HG02938 (cell line): ENCODE measurements around the gene TMEM170B.

Experiments
- ATAC-seq: cut with Tn5 transposase; IDR thresholded peaks from one replicate; pipeline ENCODE4 v1.9.1; 2021; ENCODE audit warnings: mild to moderate bottlenecking, moderate library complexity; ENCODE audit not compliant: unreplicated experiment

Gene TMEM170B

GRCh38 chr6:11584244-11584643 lies 46.7 kb downstream of the TMEM170B start:
- no peak for ATAC-seq

GRCh38 chr6:11585426-11586016 lies 48.0 kb downstream of the TMEM170B start:
- no peak for ATAC-seq

DNA sequence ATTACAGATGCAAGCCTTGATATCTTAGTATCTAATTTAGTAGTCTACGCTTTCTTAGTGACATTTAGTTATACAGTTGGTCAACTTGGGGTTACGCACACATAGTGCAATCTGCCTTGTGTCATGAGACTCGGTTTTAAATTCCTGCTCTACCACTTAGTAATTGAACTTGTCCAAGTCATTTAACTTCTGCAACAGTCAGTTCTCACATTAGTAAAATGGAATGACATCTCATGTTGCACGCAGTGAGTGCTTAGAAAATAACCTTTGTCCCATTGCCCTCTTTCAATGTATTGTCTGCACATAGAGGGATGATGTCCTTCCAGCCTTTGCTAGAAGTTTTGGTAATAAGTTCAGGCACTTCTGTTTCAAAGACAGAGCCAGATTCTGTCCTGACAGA lies 48.6 kb downstream of the TMEM170B start:
- no peak for ATAC-seq

DNA sequence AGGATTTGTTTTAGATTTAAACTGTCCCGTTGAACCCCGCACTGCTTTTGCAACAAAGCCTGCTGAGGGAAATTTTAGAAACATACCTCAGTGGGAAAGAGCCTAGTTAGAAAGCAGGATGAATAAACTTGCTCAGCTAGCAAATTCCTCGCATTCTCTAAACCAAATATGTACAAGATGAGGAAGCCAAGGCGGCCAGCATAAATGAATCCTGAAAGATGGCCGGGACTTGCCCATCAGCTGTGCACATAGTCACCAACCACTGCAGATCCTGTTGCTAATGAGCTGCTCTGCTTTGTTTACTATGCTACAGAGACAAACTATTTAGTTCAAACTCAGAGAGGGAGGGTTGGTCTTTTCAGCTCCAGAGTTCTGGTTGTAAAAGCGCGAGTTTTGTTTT lies 49.0 kb downstream of the TMEM170B start:
- no peak for ATAC-seq

GRCh38 chr6:11589261-11589660 lies 51.7 kb downstream of the TMEM170B start:
- no peak for ATAC-seq

DNA sequence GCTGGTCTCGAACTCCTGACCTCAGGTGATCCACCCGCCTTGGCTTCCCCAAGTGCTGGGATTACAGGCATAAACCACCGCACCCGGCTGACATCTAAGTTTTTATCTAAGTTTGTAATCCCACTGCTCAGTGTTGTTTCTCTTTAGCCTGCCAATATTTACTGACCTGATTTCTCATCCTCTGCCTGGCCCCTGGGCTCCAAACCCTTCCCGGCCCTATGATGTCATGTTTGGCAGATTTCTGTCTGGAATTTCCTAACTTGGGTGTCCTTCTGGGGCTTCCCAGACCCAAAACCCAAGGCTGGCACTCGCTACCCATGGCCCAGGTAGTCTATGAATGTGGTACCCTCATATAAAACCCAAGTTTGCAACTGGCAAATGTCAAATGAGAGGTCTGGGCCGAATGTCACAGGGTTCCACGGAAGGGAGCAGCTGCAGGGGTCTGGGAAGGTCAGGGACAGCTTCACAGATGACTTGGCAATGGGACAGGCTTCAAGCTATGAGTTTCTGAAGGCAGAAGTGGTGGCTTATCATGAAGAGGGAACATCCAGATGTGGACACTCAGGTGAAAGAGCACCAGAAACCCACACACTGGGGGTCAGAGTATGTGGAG lies 54.9 kb downstream of the TMEM170B start:
- ATAC-seq = no peak

DNA sequence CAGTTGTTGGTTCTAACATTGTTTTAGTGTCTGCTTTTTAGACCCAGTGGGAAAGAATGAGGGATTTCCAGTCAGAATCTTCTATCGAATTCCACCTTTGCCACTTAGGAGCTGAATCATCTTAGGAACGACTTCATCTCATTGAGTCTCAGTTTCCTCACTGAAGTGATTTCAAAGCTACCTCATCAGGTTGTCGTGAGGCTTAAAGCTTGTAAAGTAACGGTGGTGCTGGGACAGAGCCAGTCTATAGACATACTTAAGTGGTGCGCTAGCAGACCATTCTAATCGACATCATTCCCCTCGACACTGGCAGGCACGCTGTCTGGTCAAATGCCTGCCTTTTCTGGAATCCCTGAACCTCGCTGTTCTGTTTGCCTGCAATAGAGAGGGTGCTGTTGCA lies 55.5 kb downstream of the TMEM170B start:
- ATAC-seq = no peak

GRCh38 chr6:11595903-11596302 lies 58.4 kb downstream of the TMEM170B start:
- ATAC-seq = no peak

GRCh38 chr6:11596640-11597237 lies 59.2 kb downstream of the TMEM170B start:
- no peak for ATAC-seq

- no peak for ATAC-seq
Measured at GRCh38 chr6:11598687-11599086, 61.1 kb downstream of the TMEM170B start.

GRCh38 chr6:11600251-11600650 lies 62.7 kb downstream of the TMEM170B start:
- no peak for ATAC-seq

- no peak for ATAC-seq
Measured at GRCh38 chr6:11601776-11602605, 64.4 kb downstream of the TMEM170B start.

DNA sequence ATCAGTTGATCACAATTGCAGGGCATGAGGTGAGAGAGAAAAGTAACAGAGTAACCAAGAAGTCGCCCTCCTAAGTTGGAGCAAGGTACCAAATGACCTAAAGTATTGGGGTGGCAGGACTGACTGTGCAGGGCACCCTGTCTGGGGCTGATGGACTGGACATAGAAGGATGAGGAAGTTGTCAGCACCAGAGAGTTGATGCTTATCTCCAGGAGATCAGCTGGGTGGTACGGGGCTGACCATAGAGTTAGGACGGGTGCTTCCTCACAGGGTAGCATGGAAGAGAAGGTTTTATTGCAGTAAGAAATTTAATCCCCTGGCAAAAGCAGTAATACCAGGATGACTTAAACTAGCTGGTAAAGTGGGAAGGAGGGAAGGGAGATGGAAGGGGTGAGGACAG lies 66.7 kb downstream of the TMEM170B start:
- ATAC-seq = no peak

- ATAC-seq = no peak
Measured at GRCh38 chr6:11604836-11605506, 67.4 kb downstream of the TMEM170B start.

GRCh38 chr6:11605507-11605905 lies 68.0 kb downstream of the TMEM170B start:
- ATAC-seq = no peak

DNA sequence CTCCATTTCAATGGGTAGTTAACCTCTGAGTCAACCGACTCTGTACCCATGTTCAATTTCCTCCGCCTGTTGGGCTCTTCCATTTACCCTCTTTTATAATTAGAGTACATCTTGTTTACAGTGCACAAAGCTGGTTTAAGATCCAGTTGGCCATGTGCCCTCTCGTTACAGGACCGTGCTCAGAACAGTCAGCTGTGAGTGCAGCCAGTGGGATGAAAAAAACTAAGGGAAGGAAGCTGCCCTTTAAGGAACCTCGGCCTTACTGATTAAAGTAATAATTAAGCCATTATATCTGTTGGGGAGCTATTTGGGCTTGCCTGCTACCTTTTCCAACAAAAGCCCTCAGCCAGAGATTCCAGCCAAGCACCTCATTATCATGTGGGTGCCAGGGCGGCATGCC lies 68.8 kb downstream of the TMEM170B start:
- ATAC-seq = no peak

GRCh38 chr6:11607383-11607782 lies 69.8 kb downstream of the TMEM170B start:
- ATAC-seq = no peak

- no peak for ATAC-seq
Measured at GRCh38 chr6:11608600-11609323, 71.2 kb downstream of the TMEM170B start.

GRCh38 chr6:11609324-11610071 lies 71.9 kb downstream of the TMEM170B start:
- no peak for ATAC-seq

DNA sequence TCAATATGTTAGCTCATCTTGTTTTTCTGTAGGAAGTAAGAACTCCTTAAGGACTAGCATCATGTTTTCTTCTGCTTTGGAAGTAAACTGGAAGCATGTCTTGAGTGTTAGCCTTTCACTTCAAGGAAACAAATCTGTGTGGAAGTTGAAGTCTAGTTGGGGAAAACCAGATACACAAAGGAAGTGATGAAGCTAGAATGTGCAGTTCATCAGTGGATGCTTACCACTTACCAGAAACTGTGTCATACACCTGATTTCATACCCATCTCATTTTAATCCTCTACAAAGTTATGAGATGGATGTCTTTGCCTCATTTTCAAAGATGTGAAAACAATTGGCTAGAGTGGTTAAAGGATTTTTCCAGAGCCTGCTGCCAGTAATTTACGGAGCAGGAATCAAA lies 75.8 kb downstream of the TMEM170B start:
- no peak for ATAC-seq
